Measurements from ENCODE around the gene ZNF197. TPM values are rescaled to one million over a fixed set of nuclear protein-coding genes. Genes with fewer than 3 reads are reported as not detected.

ZNF197 gene
- total and polyA plus RNA-seq, 2 of the 13 experiments (the other 11 are each of a cell fraction or from before 2014, with no cell fraction given) = 1.8 to 6.8 TPM

- peak; percentile 67; the same call in 1 of the 2 replicates for TF ChIP-seq AKAP8 (CRISPR knock-in tag; IDR thresholded peaks at IDR 0.05)
- TF ChIP-seq KDM2A (CRISPR knock-in tag; IDR thresholded peaks at IDR 0.05; ENCODE audit: borderline replicate concordance, low read depth) = peak; percentile 82
- TF ChIP-seq ZNF101 (CRISPR knock-in tag; IDR thresholded peaks at IDR 0.05; ENCODE audit: borderline replicate concordance, low read depth) = no peak
- TF ChIP-seq STAT5B (CRISPR knock-in tag; IDR thresholded peaks at IDR 0.05) = no peak
- no peak for TF ChIP-seq HOMEZ (CRISPR knock-in tag; IDR thresholded peaks at IDR 0.05; ENCODE audit: low read depth)
- no peak for TF ChIP-seq ZFYVE20 (CRISPR knock-in tag; IDR thresholded peaks at IDR 0.05; ENCODE audit: borderline replicate concordance, low read depth)
- TF ChIP-seq HNF4A (CRISPR knock-in tag; IDR thresholded peaks at IDR 0.05) = no peak
- 0 out of 2 replicates have a peak, but pooled peaks have one; percentile 34 for TF ChIP-seq IKZF5 (CRISPR knock-in tag; IDR thresholded peaks at IDR 0.05)
- TF ChIP-seq ZNF740 (CRISPR knock-in tag; IDR thresholded peaks at IDR 0.05) = no peak
- TF ChIP-seq ZFP91 (CRISPR knock-in tag; IDR thresholded peaks at IDR 0.05; ENCODE audit: borderline replicate concordance) = peak; percentile 68; the same call in 1 of the 2 replicates
- TF ChIP-seq ZFP41 (CRISPR knock-in tag; IDR thresholded peaks at IDR 0.05; ENCODE audit: borderline replicate concordance) = no peak
- no peak for TF ChIP-seq NCOR1 (IDR thresholded peaks at IDR 0.05; ENCODE audit: borderline replicate concordance, low read length)
- TF ChIP-seq FIP1L1 (IDR thresholded peaks at IDR 0.05; ENCODE audit: borderline replicate concordance, insufficient read depth, low read depth, low read length) = no peak
- peak; percentile 70 for TF ChIP-seq NFYB (CRISPR knock-in tag; IDR thresholded peaks at IDR 0.05)
- TF ChIP-seq WIZ (CRISPR knock-in tag; IDR thresholded peaks at IDR 0.05) = no peak
- TF ChIP-seq ZNF556 (CRISPR knock-in tag; IDR thresholded peaks at IDR 0.05; ENCODE audit: borderline replicate concordance) = no peak
- TF ChIP-seq EHMT2 (IDR thresholded peaks at IDR 0.05; ENCODE audit: borderline replicate concordance, low read depth, low read length) = no peak
- TF ChIP-seq THYN1 (CRISPR knock-in tag; IDR thresholded peaks at IDR 0.05; ENCODE audit: borderline replicate concordance, low read depth) = no peak
- TF ChIP-seq SPEN (CRISPR knock-in tag; IDR thresholded peaks at IDR 0.05; ENCODE audit: low read depth) = no peak; the same call in 1 of the 2 replicates
- peak; percentile 64; the same call in 1 of the 2 replicates for TF ChIP-seq ZNF598 (CRISPR knock-in tag; IDR thresholded peaks at IDR 0.05; ENCODE audit: borderline replicate concordance)
- no peak for TF ChIP-seq ATF4 (CRISPR knock-in tag; IDR thresholded peaks at IDR 0.05)
- TF ChIP-seq ZNF33A (CRISPR knock-in tag; IDR thresholded peaks at IDR 0.05; ENCODE audit: borderline replicate concordance) = no peak
These were observed 40.0 kb upstream of the ZNF197 start, which contains the start of gene ZNF660 (continued) for GRCh38 chr3:44584646-44585501.
